ENCODE results near the gene ERBB4. TPM values are rescaled to one million over a fixed set of nuclear protein-coding genes. Genes with fewer than 3 reads are reported as not detected.

Gene ERBB4
- polyA plus RNA-seq, 6 donors from 2014 or later, result not detected

- no peaks in the 10 kb centered on the region for H3K4me1 Mint-ChIP-seq
- DNase-seq, result no peak
- ATAC-seq (ENCODE audit: low read depth in 2 of 2), result no peak
- H3K4me3 Mint-ChIP-seq, result no peak overlapping the region
- no peak overlapping the region for H3K27ac Mint-ChIP-seq
- no peaks in the 10 kb centered on the region for H3K27me3 Mint-ChIP-seq
- H3K9me3 Mint-ChIP-seq, result peaks cover 0 to 4% (median 0%) of the 10 kb centered on the region in 7 donors
- no peaks in the 10 kb centered on the region for H3K36me3 Mint-ChIP-seq
Measured at GRCh38 chr2:212448698-212449097, 89.9 kb downstream of the ERBB4 start.

GRCh38 chr2:212441821-212442220 lies 96.8 kb downstream of the ERBB4 start:
- ATAC-seq (ENCODE audit: low read depth in 2 of 2) (no peak), DNase-seq (no peak)
- Mint-ChIP-seq H3K4me3 (no peak overlapping the region), H3K27ac (no peak overlapping the region), H3K9me3 (peaks cover 2 to 18% (median 8%) of the 10 kb centered on the region in 7 donors), H3K27me3 (no peaks in the 10 kb centered on the region), H3K36me3 (no peaks in the 10 kb centered on the region), H3K4me1 (no peaks in the 10 kb centered on the region)

GRCh38 chr2:212441141-212441540 lies 97.5 kb downstream of the ERBB4 start:
- ATAC-seq (ENCODE audit: low read depth in 2 of 2), result no peak
- peaks cover 2 to 18% (median 8%) of the 10 kb centered on the region in 7 donors for H3K9me3 Mint-ChIP-seq

GRCh38 chr2:212428681-212429478 lies 109.7 kb downstream of the ERBB4 start:
- H3K4me3 Mint-ChIP-seq, result no peak overlapping the region
- ATAC-seq (ENCODE audit: low read depth in 2 of 2), result no peak
- no peaks in the 10 kb centered on the region for H3K4me1 Mint-ChIP-seq
- peaks cover 0 to 6% (median 0%) of the 10 kb centered on the region in 7 donors for H3K9me3 Mint-ChIP-seq
- no peaks in the 10 kb centered on the region for H3K36me3 Mint-ChIP-seq
- DNase-seq, result no peak
- H3K27me3 Mint-ChIP-seq, result no peaks in the 10 kb centered on the region
- H3K27ac Mint-ChIP-seq, result no peak overlapping the region

More at GRCh38 chr2:212441141-212441540, 97.5 kb downstream of the ERBB4 start:
- H3K27ac Mint-ChIP-seq, result no peak overlapping the region
- H3K4me1 Mint-ChIP-seq, result no peaks in the 10 kb centered on the region
- H3K4me3 Mint-ChIP-seq, result no peak overlapping the region
- DNase-seq, result no peak
- H3K36me3 Mint-ChIP-seq, result no peaks in the 10 kb centered on the region
- no peaks in the 10 kb centered on the region for H3K27me3 Mint-ChIP-seq

GRCh38 chr2:212427638-212428037 lies 111.0 kb downstream of the ERBB4 start:
- Mint-ChIP-seq H3K27me3 (no peaks in the 10 kb centered on the region), H3K9me3 (peaks cover 0 to 6% (median 0%) of the 10 kb centered on the region in 7 donors), H3K4me1 (no peaks in the 10 kb centered on the region), H3K27ac (no peak overlapping the region), H3K36me3 (no peaks in the 10 kb centered on the region), H3K4me3 (no peak overlapping the region)
- no peak for ATAC-seq (ENCODE audit: low read depth in 2 of 2)
- DNase-seq, result no peak

GRCh38 chr2:212426637-212427412 lies 111.8 kb downstream of the ERBB4 start:
- no peak for DNase-seq
- H3K9me3 Mint-ChIP-seq, result peaks cover 0 to 6% (median 0%) of the 10 kb centered on the region in 7 donors

GRCh38 chr2:212424082-212424481 lies 114.5 kb downstream of the ERBB4 start:
- Mint-ChIP-seq H3K36me3 (no peaks in the 10 kb centered on the region), H3K9me3 (peaks cover 0 to 6% (median 0%) of the 10 kb centered on the region in 7 donors), H3K4me1 (no peaks in the 10 kb centered on the region), H3K27ac (no peak overlapping the region), H3K4me3 (no peak overlapping the region), H3K27me3 (no peaks in the 10 kb centered on the region)
- ATAC-seq (ENCODE audit: low read depth in 2 of 2) (no peak), DNase-seq (no peak)

More at GRCh38 chr2:212426637-212427412, 111.8 kb downstream of the ERBB4 start:
- H3K27ac Mint-ChIP-seq, result no peak overlapping the region
- H3K27me3 Mint-ChIP-seq, result no peaks in the 10 kb centered on the region
- no peaks in the 10 kb centered on the region for H3K36me3 Mint-ChIP-seq
- no peak for ATAC-seq (ENCODE audit: low read depth in 2 of 2)
- no peak overlapping the region for H3K4me3 Mint-ChIP-seq
- no peaks in the 10 kb centered on the region for H3K4me1 Mint-ChIP-seq

- DNase-seq, result no peak
- H3K4me3 Mint-ChIP-seq, result no peak overlapping the region
Measured at GRCh38 chr2:212423089-212423488, 115.5 kb downstream of the ERBB4 start.

GRCh38 chr2:212421556-212422334 lies 116.9 kb downstream of the ERBB4 start:
- Mint-ChIP-seq H3K27ac (no peak overlapping the region), H3K36me3 (no peaks in the 10 kb centered on the region), H3K4me1 (no peaks in the 10 kb centered on the region), H3K9me3 (peaks cover 0 to 6% (median 0%) of the 10 kb centered on the region in 7 donors), H3K4me3 (no peak overlapping the region), H3K27me3 (no peaks in the 10 kb centered on the region)
- DNase-seq, result no peak
- ATAC-seq (ENCODE audit: low read depth in 2 of 2), result no peak

More at GRCh38 chr2:212423089-212423488, 115.5 kb downstream of the ERBB4 start:
- no peak for ATAC-seq (ENCODE audit: low read depth in 2 of 2)
- H3K27me3 Mint-ChIP-seq, result no peaks in the 10 kb centered on the region
- H3K9me3 Mint-ChIP-seq, result peaks cover 0 to 6% (median 0%) of the 10 kb centered on the region in 7 donors
- H3K27ac Mint-ChIP-seq, result no peak overlapping the region
- H3K4me1 Mint-ChIP-seq, result no peaks in the 10 kb centered on the region
- no peaks in the 10 kb centered on the region for H3K36me3 Mint-ChIP-seq

GRCh38 chr2:212416086-212416485 lies 122.5 kb downstream of the ERBB4 start:
- no peaks in the 10 kb centered on the region for H3K4me1 Mint-ChIP-seq
- H3K27ac Mint-ChIP-seq, result no peak overlapping the region
- H3K36me3 Mint-ChIP-seq, result no peaks in the 10 kb centered on the region
- no peak for DNase-seq
- H3K27me3 Mint-ChIP-seq, result no peaks in the 10 kb centered on the region
- H3K4me3 Mint-ChIP-seq, result no peak overlapping the region
- ATAC-seq (ENCODE audit: low read depth in 2 of 2), result no peak
- H3K9me3 Mint-ChIP-seq, result no peaks in the 10 kb centered on the region

GRCh38 chr2:212414767-212415211 lies 123.8 kb downstream of the ERBB4 start:
- no peak overlapping the region for H3K27ac Mint-ChIP-seq
- no peaks in the 10 kb centered on the region for H3K4me1 Mint-ChIP-seq
- no peaks in the 10 kb centered on the region for H3K9me3 Mint-ChIP-seq
- H3K4me3 Mint-ChIP-seq, result no peak overlapping the region
- no peaks in the 10 kb centered on the region for H3K36me3 Mint-ChIP-seq
- ATAC-seq (ENCODE audit: low read depth in 2 of 2) (no peak), DNase-seq (no peak)
- no peaks in the 10 kb centered on the region for H3K27me3 Mint-ChIP-seq

GRCh38 chr2:212409560-212409959 lies 129.0 kb downstream of the ERBB4 start:
- H3K36me3 Mint-ChIP-seq, result no peaks in the 10 kb centered on the region
- H3K9me3 Mint-ChIP-seq, result peaks cover 0 to 4% (median 0%) of the 10 kb centered on the region in 7 donors
- ATAC-seq (ENCODE audit: low read depth in 2 of 2) (no peak), DNase-seq (no peak)
- H3K27ac Mint-ChIP-seq, result no peak overlapping the region
- H3K4me1 Mint-ChIP-seq, result no peaks in the 10 kb centered on the region
- no peaks in the 10 kb centered on the region for H3K27me3 Mint-ChIP-seq
- no peak overlapping the region for H3K4me3 Mint-ChIP-seq

- no peak overlapping the region for H3K4me3 Mint-ChIP-seq
- H3K36me3 Mint-ChIP-seq, result no peaks in the 10 kb centered on the region
- H3K9me3 Mint-ChIP-seq, result peaks cover 0 to 13% (median 0%) of the 10 kb centered on the region in 7 donors
- H3K4me1 Mint-ChIP-seq, result no peaks in the 10 kb centered on the region
- H3K27ac Mint-ChIP-seq, result no peak overlapping the region
- no peaks in the 10 kb centered on the region for H3K27me3 Mint-ChIP-seq
- no peak for DNase-seq
- no peak for ATAC-seq (ENCODE audit: low read depth in 2 of 2)
Measured at GRCh38 chr2:212408524-212408923, 130.1 kb downstream of the ERBB4 start.

Data from naive B cell (primary cell).